ENCODE data around the gene TLDC2.

Gene TLDC2

GRCh38 chr20:36850759-36851158 is 25.2 kb upstream of the TLDC2 start:
- no peak for DNase-seq

DNA sequence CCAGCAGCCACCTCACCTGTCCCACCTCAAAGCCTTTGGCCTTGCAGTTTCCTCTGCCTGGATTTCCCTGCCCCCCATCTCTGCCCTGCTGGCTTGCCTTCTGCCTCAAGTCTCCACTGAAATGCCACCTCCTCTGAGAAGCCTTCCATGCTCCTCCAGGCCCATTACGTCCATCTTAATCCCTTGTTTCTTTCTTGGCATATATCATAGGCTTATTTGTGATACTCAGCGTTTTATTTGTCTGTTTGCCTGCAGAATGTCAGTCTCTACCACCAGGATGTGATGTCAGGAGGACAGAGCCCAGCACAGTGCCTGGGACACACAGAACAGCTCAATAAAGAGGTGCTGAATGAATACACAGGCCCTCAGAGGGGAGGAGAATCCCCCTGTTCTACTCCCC is 24.4 kb upstream of the TLDC2 start:
- DNase-seq: no peak

DNA sequence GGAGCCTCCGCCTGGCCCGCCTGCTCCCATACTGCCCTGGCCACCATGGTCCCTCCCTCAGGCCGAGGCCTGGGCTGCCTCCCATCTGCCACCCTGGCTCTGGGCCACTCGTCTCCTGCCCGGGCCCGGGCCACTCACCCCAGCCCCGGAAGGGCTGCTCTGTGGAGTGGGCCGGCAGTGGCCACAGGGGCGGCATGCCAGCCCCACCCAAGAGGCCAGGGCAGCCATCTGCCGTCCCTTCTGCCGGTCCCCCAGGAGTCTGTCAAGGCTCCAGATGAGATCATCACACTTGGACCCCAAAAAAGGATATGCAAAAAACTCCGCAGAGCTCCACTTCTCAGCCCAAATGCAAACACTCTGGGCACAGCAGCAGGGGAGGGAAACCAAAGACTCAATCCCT is 23.8 kb upstream of the TLDC2 start:
- DNase-seq: no peak

DNA sequence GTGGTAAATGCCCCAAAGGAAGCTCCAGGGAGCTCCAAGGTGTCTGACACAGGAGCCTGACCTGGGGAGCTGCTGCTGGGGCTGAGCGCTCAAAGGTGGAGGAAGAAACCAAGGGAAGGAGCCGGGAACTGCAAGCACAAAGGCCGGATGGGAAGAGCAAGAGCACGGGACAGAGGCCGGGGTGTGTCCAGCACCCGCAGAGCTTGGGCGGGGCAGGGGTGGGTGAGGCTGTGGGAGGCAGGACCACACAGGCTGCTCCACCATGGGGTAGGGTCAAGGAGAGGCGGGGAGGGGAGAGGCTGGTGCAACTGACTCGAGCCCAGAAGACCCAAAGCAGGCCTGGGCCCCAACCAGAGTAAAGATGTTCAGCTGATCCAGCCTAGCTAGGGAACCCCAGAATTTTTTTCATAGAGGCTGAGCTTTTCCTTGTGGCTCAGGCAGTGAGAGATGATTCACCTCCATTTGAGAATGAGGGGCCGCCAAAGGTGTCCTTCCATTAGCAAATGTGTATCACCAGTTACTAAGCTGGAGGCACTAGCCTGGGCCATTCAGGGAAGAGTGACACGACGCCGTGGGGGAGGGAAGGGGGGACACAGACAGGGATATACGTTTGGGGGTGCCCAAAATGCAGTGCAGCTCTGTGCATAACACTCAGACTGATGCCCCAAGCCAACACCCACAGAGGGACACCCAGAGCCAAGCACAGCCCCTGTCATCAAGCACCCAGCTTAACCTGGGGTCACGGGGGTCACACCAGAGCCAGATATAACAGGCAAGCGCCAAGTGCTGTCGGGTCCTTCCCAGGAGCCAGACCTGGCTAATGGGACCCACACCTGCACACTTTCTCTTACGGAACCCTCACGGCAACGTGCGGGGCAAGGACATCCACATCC is 21.3 kb upstream of the TLDC2 start:
- no peak for DNase-seq

DNA sequence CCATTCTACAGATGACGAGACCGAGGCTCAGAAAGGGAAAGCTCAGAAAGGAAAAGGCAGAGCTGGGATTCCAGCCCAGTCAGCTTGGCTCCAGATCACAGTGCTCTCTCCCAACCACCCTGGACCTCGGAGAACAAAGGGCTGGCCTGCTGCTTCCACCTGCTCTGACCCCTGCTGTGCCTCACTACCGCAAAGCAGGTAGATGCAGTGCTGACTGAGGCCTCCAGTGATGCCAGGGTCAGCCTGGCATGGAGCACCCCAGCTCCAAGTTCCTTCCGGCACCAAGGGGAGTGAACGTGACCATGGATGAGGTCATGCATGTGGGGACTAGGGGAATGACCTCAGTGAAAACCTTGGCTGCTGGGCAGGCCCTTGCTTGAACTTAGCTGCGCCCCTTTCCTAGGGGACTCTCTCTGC is 20.7 kb upstream of the TLDC2 start:
- no peak for DNase-seq

- DNase-seq: no peak
These were observed 19.7 kb upstream of the TLDC2 start for GRCh38 chr20:36856195-36856594.

- peak; percentile 71 for DNase-seq
These were observed 19.0 kb upstream of the TLDC2 start for GRCh38 chr20:36856691-36857635.

DNA sequence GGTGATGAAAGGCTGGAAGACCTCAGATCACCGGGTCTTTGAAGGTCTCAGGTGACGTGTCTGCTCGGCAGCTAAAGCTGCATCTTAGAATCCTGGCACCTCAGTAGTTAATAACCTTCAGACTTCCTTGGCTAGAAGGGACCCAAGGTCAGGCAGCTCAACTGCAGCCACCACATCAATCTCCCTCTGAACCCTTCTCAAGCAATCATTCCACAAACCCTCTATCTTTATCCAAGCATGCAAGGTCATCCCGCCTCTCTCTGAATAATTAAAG is 16.7 kb upstream of the TLDC2 start:
- DNase-seq: no peak

GRCh38 chr20:36859700-36860330 is 16.1 kb upstream of the TLDC2 start:
- DNase-seq: no peak

- DNase-seq: no peak
These were observed 15.6 kb upstream of the TLDC2 start for GRCh38 chr20:36860339-36860738.

DNA sequence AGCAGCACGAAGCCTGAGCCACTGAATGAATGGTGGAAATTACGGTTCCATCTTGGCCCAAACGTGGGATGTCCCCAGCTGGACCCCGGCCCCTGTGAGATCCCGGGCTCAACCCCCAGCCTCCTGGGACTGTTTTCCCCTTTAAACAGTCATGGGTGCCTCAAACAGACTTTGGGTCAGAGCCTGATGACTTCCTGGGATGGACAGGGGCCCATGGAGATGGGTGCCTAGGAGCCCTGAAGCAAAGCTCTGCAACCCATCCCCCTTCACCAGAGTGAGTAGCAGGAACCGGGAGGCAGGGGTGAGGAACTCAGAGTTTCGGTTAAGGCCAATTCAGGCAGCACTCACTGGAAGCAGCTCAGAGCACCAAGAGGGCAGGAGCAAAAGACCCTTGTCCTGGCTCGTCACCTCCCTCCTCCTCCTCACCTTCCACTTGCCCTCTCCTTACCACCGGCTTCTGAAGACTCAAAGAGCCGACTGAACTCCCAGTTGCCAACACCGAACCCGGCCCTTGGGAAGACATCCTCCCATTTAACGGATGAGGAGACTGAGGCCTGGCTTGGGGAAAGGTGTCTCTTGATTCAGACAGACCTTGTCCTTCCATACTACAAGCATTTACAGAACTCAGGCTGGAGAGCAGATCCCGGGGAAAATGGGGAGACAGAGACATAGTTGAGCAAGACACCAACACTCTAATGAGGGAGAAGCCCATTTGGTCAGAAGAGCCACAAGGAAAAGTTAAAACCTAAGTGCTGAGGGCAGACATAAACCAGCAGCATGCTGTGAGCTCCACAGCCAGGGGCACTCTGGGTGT is 14.9 kb upstream of the TLDC2 start:
- DNase-seq: no peak

GRCh38 chr20:36861625-36861874 is 14.4 kb upstream of the TLDC2 start:
- no peak for DNase-seq

DNA sequence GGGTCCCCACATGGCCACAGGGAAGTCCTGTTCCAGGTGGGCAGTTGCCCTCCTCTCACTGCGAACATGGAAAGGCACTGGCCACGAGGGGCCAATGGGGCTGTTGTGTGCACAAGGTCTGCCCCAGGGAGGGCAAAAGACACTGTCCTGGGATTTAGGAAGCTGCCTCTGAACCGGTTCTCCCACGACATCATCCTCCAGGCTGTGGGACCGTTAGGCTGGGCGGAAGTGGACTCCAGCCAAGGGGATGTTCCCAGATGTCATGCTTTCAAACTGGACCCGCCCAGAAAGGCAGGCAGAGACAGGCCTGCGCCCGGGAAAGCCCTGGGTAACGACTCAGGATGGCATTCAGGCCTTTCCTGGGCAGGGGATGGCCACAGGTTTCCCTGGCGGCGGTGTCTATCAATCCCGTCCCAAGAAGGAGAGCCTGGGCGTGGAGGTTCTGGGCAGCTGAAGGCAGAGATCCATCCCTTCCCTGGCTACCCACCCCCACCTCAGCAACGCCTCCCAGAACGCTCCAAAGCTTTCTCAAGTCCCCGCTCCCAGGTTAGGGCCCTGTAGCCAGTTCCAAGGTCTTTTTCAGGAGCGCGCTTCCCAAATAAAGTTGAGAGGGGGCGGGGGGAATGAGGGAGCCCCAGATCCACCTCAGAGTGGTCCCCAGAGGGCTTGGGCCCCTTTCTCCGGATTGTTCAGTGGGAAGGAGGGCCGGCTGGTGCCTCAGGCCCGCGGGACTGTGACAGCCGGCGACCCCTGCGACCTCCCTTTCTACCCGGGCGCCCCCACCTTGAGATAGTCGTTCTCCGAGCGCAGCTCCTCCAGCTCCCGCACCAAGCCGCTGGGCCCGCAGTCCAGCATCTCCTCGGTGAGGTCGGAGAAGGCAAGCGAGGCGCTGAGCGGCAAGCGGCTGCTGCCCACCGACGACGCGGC is 13.8 kb upstream of the TLDC2 start:
- no peak for DNase-seq

DNA sequence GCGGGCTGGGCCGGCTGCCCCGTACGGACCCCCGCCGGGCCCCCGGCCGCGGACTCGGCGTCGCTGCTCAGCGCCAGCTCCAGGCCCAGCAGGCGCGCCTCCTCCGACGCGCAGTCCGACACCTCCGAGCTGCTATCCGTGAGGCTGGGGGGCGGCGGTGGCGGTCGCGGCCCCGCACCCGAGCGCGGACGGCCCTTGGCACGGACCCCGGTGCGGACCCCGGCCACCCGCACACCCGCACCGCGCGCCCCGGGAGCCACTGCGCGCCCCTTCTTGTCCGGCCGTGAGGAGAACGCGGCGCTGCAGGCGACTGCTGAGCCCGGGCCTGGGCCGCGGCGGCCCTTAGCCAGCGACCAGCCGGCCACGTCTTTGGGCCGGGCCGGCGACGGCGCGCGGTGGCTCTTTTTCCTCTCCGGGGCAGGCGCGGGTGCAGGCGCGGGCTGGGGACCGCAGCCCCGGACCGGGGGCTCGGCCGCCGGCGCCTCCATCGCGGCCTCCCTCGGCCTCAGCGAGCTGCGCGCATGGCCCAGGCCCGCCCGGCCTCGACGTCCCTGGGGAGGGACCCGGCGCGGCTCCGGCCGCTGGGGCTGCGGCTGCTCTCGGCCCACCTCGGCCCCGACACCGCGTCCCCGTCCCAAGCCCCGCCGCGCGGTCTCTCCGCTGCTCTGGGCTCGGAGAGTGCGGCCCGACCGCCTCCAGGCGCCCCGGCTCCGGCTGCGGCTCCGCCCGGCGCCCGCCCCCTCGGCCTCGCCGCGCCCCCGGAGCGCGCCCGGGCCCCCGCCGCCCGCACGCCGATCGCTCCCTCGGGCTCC is 12.9 kb upstream of the TLDC2 start:
- DNase-seq: no peak

- DNase-seq: no peak
These were observed 10.7 kb upstream of the TLDC2 start for GRCh38 chr20:36865076-36865860.

- DNase-seq: no peak
These were observed 10.1 kb upstream of the TLDC2 start for GRCh38 chr20:36865861-36866149.

- DNase-seq: no peak
These were observed 9.8 kb upstream of the TLDC2 start for GRCh38 chr20:36866164-36866563.

DNA sequence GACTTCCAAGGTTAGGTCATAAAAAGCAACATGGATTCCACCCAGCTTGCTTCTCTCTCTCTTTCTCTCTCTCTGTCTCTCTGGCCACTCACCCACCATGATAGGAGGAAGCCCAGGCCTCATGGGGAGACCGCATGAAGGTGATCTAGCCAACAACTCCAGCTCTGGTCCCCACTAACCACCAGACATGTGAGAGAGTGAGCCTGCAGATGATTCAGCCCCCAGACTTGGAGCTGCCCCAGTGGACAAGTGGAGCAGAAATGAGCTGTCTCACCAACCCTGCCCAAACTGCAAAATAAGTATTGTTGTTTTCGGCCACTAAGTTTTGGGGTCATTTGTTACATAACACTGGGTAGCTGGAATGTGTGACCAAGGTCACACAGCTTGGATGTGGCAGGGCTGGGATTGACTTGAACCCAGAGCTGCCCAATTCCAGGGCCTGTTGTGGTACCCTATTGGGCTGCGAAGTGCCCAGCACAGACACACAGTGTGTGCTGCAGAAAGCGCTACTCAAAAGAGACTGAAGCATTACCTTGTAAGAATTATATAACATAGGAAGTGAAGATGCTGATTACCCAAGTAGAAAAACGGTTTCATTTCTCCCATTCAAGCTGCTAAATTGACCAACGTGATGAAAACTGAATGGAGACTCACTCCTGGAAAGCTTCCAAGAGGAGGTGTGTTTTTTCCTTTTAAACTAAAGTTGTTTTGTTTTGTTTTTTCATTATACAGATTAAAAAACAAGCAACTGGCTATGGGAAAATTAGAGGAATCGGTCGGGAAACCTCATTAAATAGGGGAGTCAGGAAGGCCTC is 9.1 kb upstream of the TLDC2 start:
- DNase-seq: no peak

Data from CD4-positive, alpha-beta T cell treated with Interleukin-6 for 4 hours (primary cell).